Panc1 (cell line): ENCODE results near the gene TJP2.

ENCODE experiments used
- CTCF ChIP-seq: fragments of 450-650 bp; IDR thresholded peaks from 2 replicates; pipeline ENCODE4 v1.5.1; 2017; ENCODE audit warnings: mild to moderate bottlenecking
- POLR2AphosphoS5 ChIP-seq: IDR thresholded peaks from 2 replicates; pipeline ENCODE4 v1.6.1; 2012; ENCODE audit warnings: mild to moderate bottlenecking, low read depth, low read length, moderate library complexity
- SIN3A ChIP-seq: IDR thresholded peaks from 2 replicates; pipeline ENCODE4 v1.6.1; 2012; ENCODE audit warnings: low read depth, mild to moderate bottlenecking, low read length, moderate library complexity, borderline replicate concordance; ENCODE audit not compliant: insufficient read depth

- TF ChIP-seq CTCF, result no peak
- no peak for TF ChIP-seq SIN3A
- no peak for TF ChIP-seq POLR2AphosphoS5
Observed at GRCh38 chr9:69165581-69165980, 8.5 kb upstream of the TJP2 start.
